OCI-LY7 (cell line): ENCODE results near the gene COMMD3. TPM values are rescaled to one million over a fixed set of nuclear protein-coding genes. Genes with fewer than 3 reads are reported as not detected.

Experiments used
- BruUV-seq: library from RNA; stranded (reverse); fragments of 400-500 nt; replicated peaks from 2 replicates; lab custom pipeline; 2021; lab: Mats Ljungman, UMichigan
- CTCF ChIA-PET: fragments of 300-600 bp; sonication (Branson Sonifier 250); formaldehyde crosslinking; loops from one replicate; lab custom pipeline; 2022; ENCODE audit warnings: antibody characterized with exemption; ENCODE audit not compliant: unreplicated experiment; lab: Charles Lee
- POLR2A ChIA-PET: fragments of 300-600 bp; sonication (Branson Sonifier 250); formaldehyde crosslinking; loops from one replicate; lab custom pipeline; 2022; ENCODE audit warnings: antibody characterized with exemption; lab: Charles Lee
- DNase-seq: peaks from one replicate; pipeline ENCODE4 v3.0.0-alpha.2; 2015; ENCODE audit warnings: low spot score
- H2AFZ ChIP-seq: fragments of 200-600 bp; sonication (generic), shearing (Covaris generic); 2 replicates; pipeline ENCODE4 v1.6.1; 2014; ENCODE audit warnings: mild to moderate bottlenecking, antibody characterized with exemption, low read length, moderate library complexity
- H3K27ac ChIP-seq: fragments of 200-600 bp; sonication (generic); 2 replicates; pipeline ENCODE4 v1.5.1; 2014; ENCODE audit warnings: mixed run types, low read depth, mild to moderate bottlenecking, moderate library complexity, low read length, inconsistent platforms; ENCODE audit not compliant: poor library complexity, severe bottlenecking
- H3K36me3 ChIP-seq: fragments of 200-600 bp; sonication (generic); 2 replicates; pipeline ENCODE4 v1.6.1; 2014; ENCODE audit warnings: mild to moderate bottlenecking, antibody characterized with exemption, low read length, moderate library complexity, mixed read lengths; ENCODE audit not compliant: insufficient read depth
- H3K4me1 ChIP-seq: fragments of 200-600 bp; sonication (generic); 2 replicates; pipeline ENCODE4 v1.5.1; 2014; ENCODE audit warnings: mild to moderate bottlenecking, low read length; ENCODE audit not compliant: insufficient read depth, poor library complexity, severe bottlenecking
- H3K4me2 ChIP-seq: fragments of 200-600 bp; sonication (generic); 2 replicates; pipeline ENCODE4 v1.6.1; 2014; ENCODE audit warnings: mild to moderate bottlenecking, low read length
- H3K4me3 ChIP-seq: fragments of 200-600 bp; sonication (generic); 2 replicates; pipeline ENCODE4 v1.5.1; 2014; ENCODE audit warnings: mild to moderate bottlenecking, low read depth, low read length; ENCODE audit not compliant: poor library complexity, severe bottlenecking
- H3K79me2 ChIP-seq: fragments of 200-600 bp; sonication (generic); 2 replicates; pipeline ENCODE4 v1.6.1; 2016; ENCODE audit warnings: low read depth, mild to moderate bottlenecking, low read length, moderate library complexity, mixed read lengths; ENCODE audit not compliant: insufficient read depth
- H3K9me2 ChIP-seq: fragments of 200-600 bp; sonication (generic); 2 replicates; pipeline ENCODE4 v1.6.1; 2016; ENCODE audit warnings: mild to moderate bottlenecking, low read length, mixed read lengths; ENCODE audit not compliant: insufficient read depth
- H3K9me3 ChIP-seq: fragments of 200-600 bp; sonication (generic); 2 replicates; pipeline ENCODE4 v1.6.1; 2014; ENCODE audit warnings: mild to moderate bottlenecking, mixed run types, low read length, mixed read lengths
- H4K20me1 ChIP-seq: fragments of 200-600 bp; sonication (generic); 2 replicates; pipeline ENCODE4 v1.6.1; 2014; ENCODE audit warnings: mild to moderate bottlenecking, antibody characterized with exemption, low read length, moderate library complexity, mixed read lengths; ENCODE audit not compliant: insufficient read depth
- CTCF ChIP-seq: fragments of 200-600 bp; sonication (generic); conservative IDR thresholded peaks from 2 replicates; pipeline ENCODE4 v1.5.1; 2014; ENCODE audit warnings: mild to moderate bottlenecking, antibody characterized with exemption, low read length, moderate library complexity, mixed read lengths
- EZH2phosphoT487 ChIP-seq: fragments of 200-600 bp; sonication (generic); IDR thresholded peaks from 2 replicates; pipeline ENCODE4 v1.6.1; 2018; ENCODE audit warnings: low read depth, borderline replicate concordance, mild to moderate bottlenecking, mixed run types, antibody characterized with exemption, low read length, moderate library complexity, mixed read lengths
- intact Hi-C: fragments of 100-400 bp; cut with micrococcal nuclease; formaldehyde crosslinking; loops from one replicate; pipeline ENCODE4 v1.10.0; 2022; ENCODE audit not compliant: unreplicated experiment
- total RNA-seq, 2 experiments: library from RNA; depleted of rRNA in 1 of 2; stranded (reverse); fragments of >200 nt in 1 of 2; shearing (Covaris generic) in 1 of 2; gene quantifications; 2 replicates each; pipeline ENCODE4 v1.2.3, GENCODE V29; 2014 to 2022

The COMMD3 gene
- total RNA-seq, 2 experiments from 2014 or later = 30.1 to 50.8 TPM

- Histone ChIP-seq H3K79me2 (no peaks in the 10 kb centered on the region), H3K4me2 (no peak overlapping the region), H3K4me1 (no peaks in the 10 kb centered on the region), H3K9me2 (no peaks in the 10 kb centered on the region), H3K9me3 (no peaks in the 10 kb centered on the region), H3K4me3 (no peak overlapping the region), H2AFZ (no peak overlapping the region), H4K20me1 (no peaks in the 10 kb centered on the region), H3K27ac (no peak overlapping the region), H3K36me3 (no peaks in the 10 kb centered on the region)
- POLR2A ChIA-PET = no interaction called here
- intact Hi-C loops = no loop called here
- TF ChIP-seq CTCF = no peak
- TF ChIP-seq EZH2phosphoT487 = no peak
- CTCF ChIA-PET = interaction anchor here (0.6 kb wide), 1 partner anchor 899 kb away, joined by 3 read pairs; no protein-coding TSS in a partner anchor
- BruUV-seq = no TSS peak
- no peak for DNase-seq
These were observed 44.4 kb upstream of the COMMD3 start for GRCh38 chr10:22271786-22272185.

- no peak for TF ChIP-seq CTCF
- no peak for TF ChIP-seq EZH2phosphoT487
- no peaks in the 10 kb centered on the region for H3K79me2 ChIP-seq
- H3K4me2 ChIP-seq = no peak overlapping the region
- H4K20me1 ChIP-seq = no peaks in the 10 kb centered on the region
- no TSS peak for BruUV-seq
- DNase-seq = no peak
- intact Hi-C loops = no loop called here
- CTCF ChIA-PET = no interaction called here
- H3K4me1 ChIP-seq = no peaks in the 10 kb centered on the region
- no peak overlapping the region for H3K27ac ChIP-seq
- no peak overlapping the region for H2AFZ ChIP-seq
- no peak overlapping the region for H3K4me3 ChIP-seq
- H3K36me3 ChIP-seq = no peaks in the 10 kb centered on the region
- no peaks in the 10 kb centered on the region for H3K9me2 ChIP-seq
- POLR2A ChIA-PET = interaction anchor here (1.1 kb wide), 1 partner anchor 8 kb away, joined by 4 read pairs; no protein-coding TSS in a partner anchor
- H3K9me3 ChIP-seq = no peaks in the 10 kb centered on the region
These were observed 37.8 kb upstream of the COMMD3 start for GRCh38 chr10:22278441-22278782.

GRCh38 chr10:22280078-22280477 lies 36.1 kb upstream of the COMMD3 start:
- Histone ChIP-seq H3K36me3 (no peaks in the 10 kb centered on the region), H3K27ac (no peak overlapping the region), H3K9me2 (no peaks in the 10 kb centered on the region), H2AFZ (no peak overlapping the region), H3K79me2 (no peaks in the 10 kb centered on the region), H3K4me3 (no peak overlapping the region), H3K9me3 (no peaks in the 10 kb centered on the region), H3K4me2 (no peak overlapping the region), H3K4me1 (no peaks in the 10 kb centered on the region), H4K20me1 (no peaks in the 10 kb centered on the region)
- CTCF ChIA-PET = no interaction called here
- POLR2A ChIA-PET = interaction anchor here (1.4 kb wide), 1 partner anchor 10 kb away, joined by 5 read pairs; no protein-coding TSS in a partner anchor
- DNase-seq = no peak
- TF ChIP-seq EZH2phosphoT487 (no peak), CTCF (no peak)
- intact Hi-C loops = no loop called here
- BruUV-seq = no TSS peak
